GM23248 (cell line): ENCODE measurements around the gene PDZD7. TPM values are rescaled to one million over a fixed set of nuclear protein-coding genes. Genes with fewer than 3 reads are reported as not detected.

Experiments
- DNase-seq: peaks from one replicate; pipeline ENCODE4 v3.0.0-alpha.2; 2015
- H2AFZ ChIP-seq: fragments of 200-600 bp; sonication (generic); 2 replicates; pipeline ENCODE4 v1.6.1; 2016; ENCODE audit warnings: antibody characterized with exemption
- H3F3A ChIP-seq: fragments of 200-600 bp; sonication (generic); 2 replicates; pipeline ENCODE4 v1.6.1; 2016; ENCODE audit warnings: mild to moderate bottlenecking, antibody characterized with exemption, mixed run types; ENCODE audit not compliant: insufficient read depth
- H3K27ac ChIP-seq: fragments of 200-600 bp; sonication (generic); 2 replicates; pipeline ENCODE4 v1.5.1; 2016; ENCODE audit warnings: mild to moderate bottlenecking
- H3K27me3 ChIP-seq: fragments of 200-600 bp; sonication (generic); replicated peaks from 2 replicates; pipeline ENCODE4 v1.6.1; 2016; ENCODE audit warnings: mild to moderate bottlenecking; ENCODE audit not compliant: insufficient read depth
- H3K36me3 ChIP-seq: fragments of 200-600 bp; sonication (generic); 2 replicates; pipeline ENCODE4 v1.6.1; 2016; ENCODE audit warnings: low read depth, mild to moderate bottlenecking
- H3K4me1 ChIP-seq: fragments of 200-600 bp; sonication (generic); 2 replicates; pipeline ENCODE4 v1.6.1; 2016; ENCODE audit warnings: mild to moderate bottlenecking; ENCODE audit not compliant: insufficient read depth
- H3K4me2 ChIP-seq: fragments of 200-600 bp; sonication (generic); one replicate; pipeline ENCODE4 v1.6.1; 2016; ENCODE audit warnings: mild to moderate bottlenecking; ENCODE audit not compliant: unreplicated experiment
- H3K4me3 ChIP-seq: fragments of 200-600 bp; sonication (generic); 2 replicates; pipeline ENCODE4 v1.5.1; 2016; ENCODE audit warnings: mild to moderate bottlenecking
- H3K79me2 ChIP-seq: fragments of 200-600 bp; sonication (generic); 2 replicates; pipeline ENCODE4 v1.6.1; 2016; ENCODE audit warnings: mild to moderate bottlenecking; ENCODE audit not compliant: insufficient read depth
- H3K9ac ChIP-seq: fragments of 200-600 bp; sonication (generic); 2 replicates; pipeline ENCODE4 v1.6.1; 2016; ENCODE audit warnings: mild to moderate bottlenecking
- H3K9me2 ChIP-seq: fragments of 200-600 bp; sonication (generic); 2 replicates; pipeline ENCODE4 v1.6.1; 2016; ENCODE audit warnings: mixed run types, mild to moderate bottlenecking, moderate library complexity; ENCODE audit not compliant: insufficient read depth
- H3K9me3 ChIP-seq: fragments of 200-600 bp; sonication (generic); one replicate; pipeline ENCODE4 v1.6.1; 2017; ENCODE audit warnings: low read depth
- H4K20me1 ChIP-seq: fragments of 200-600 bp; sonication (generic); 2 replicates; pipeline ENCODE4 v1.6.0; 2016; ENCODE audit not compliant: insufficient read depth
- EZH2 ChIP-seq: fragments of 200-600 bp; sonication (generic); IDR thresholded peaks from 2 replicates; pipeline ENCODE4 v1.6.1; 2018; ENCODE audit warnings: antibody characterized with exemption, mild to moderate bottlenecking; ENCODE audit not compliant: insufficient read depth, poor library complexity, severe bottlenecking
- EZH2phosphoT487 ChIP-seq: fragments of 200-600 bp; sonication (generic); IDR thresholded peaks from 2 replicates; pipeline ENCODE4 v1.6.1; 2018; ENCODE audit warnings: antibody characterized with exemption, moderate library complexity, mild to moderate bottlenecking, low read depth; ENCODE audit not compliant: insufficient read depth
- WGBS, 2 experiments: methylation state at CpG; one replicate each; pipeline ENCODE4 v1.1.6; 2015 to 2017; ENCODE audit warnings: low lambda C conversion rate in 2 of 2, low coverage in 1 of 2; ENCODE audit errors: missing lambda C conversion rate in 2 of 2; 5-methylcytosine and 5-hydroxymethylcytosine counted together
- in situ Hi-C: fragments of 300-500 bp; cut with MboI; formaldehyde crosslinking; loops from 2 replicates; pipeline ENCODE4 v1.15.0; 2020
- polyA plus RNA-seq: library from polyadenylated mRNA; unstranded; fragments of >200 nt; fragmentation: Nextera tagmentation; extraction: Ambion mirVana; gene quantifications from 2 replicates; pipeline ENCODE4 v1.2.1, GENCODE V29; 2016
- total RNA-seq: library from RNA; depleted of rRNA; stranded (reverse); fragments of >200 nt; shearing (Covaris generic); gene quantifications from 2 replicates; pipeline ENCODE4 v1.2.3, GENCODE V29; 2014

The PDZD7 gene
- total and polyA plus RNA-seq, 2 experiments from 2014 or later: 0.54 to 1.1 TPM

- WGBS, 2 experiments: 12 to 16% methylated on average over 54 to 62 of the region's 62 CpGs
These were observed 17.3 kb upstream of the PDZD7 start for GRCh38 chr10:101047961-101048892.

GRCh38 chr10:101047268-101047667 is 16.3 kb upstream of the PDZD7 start:
- Histone ChIP-seq H3K9ac (no peak overlapping the region), H4K20me1 (no peaks in the 10 kb centered on the region), H3K27me3 (peaks cover 22% of the 10 kb centered on the region), H2AFZ (no peak overlapping the region), H3K9me3 (no peaks in the 10 kb centered on the region), H3K9me2 (no peaks in the 10 kb centered on the region), H3K79me2 (no peaks in the 10 kb centered on the region), H3K4me1 (peaks cover 21% of the 10 kb centered on the region), H3K4me2 (no peak overlapping the region), H3K4me3 (no peak overlapping the region), H3K36me3 (no peaks in the 10 kb centered on the region), H3K27ac (no peak overlapping the region), H3F3A (peaks cover 23% of the 10 kb centered on the region)
- WGBS, 2 experiments: 26 to 27% methylated on average over 16 of the region's 16 CpGs
- TF ChIP-seq EZH2phosphoT487 (no peak), EZH2 (no peak)
- in situ Hi-C loops: no loop called here
- no peak for DNase-seq

More at GRCh38 chr10:101047961-101048892, 17.3 kb upstream of the PDZD7 start:
- H3K27ac ChIP-seq: no peak overlapping the region
- in situ Hi-C loops: no loop called here
- DNase-seq: no peak
- no peak overlapping the region for H3K4me3 ChIP-seq
- H3K79me2 ChIP-seq: no peaks in the 10 kb centered on the region
- no peaks in the 10 kb centered on the region for H3K9me2 ChIP-seq
- H3F3A ChIP-seq: peaks cover 26% of the 10 kb centered on the region
- no peaks in the 10 kb centered on the region for H3K36me3 ChIP-seq
- no peaks in the 10 kb centered on the region for H4K20me1 ChIP-seq
- no peak overlapping the region for H2AFZ ChIP-seq
- no peak overlapping the region for H3K9ac ChIP-seq
- peaks cover 22% of the 10 kb centered on the region for H3K27me3 ChIP-seq
- no peaks in the 10 kb centered on the region for H3K9me3 ChIP-seq
- TF ChIP-seq EZH2phosphoT487 (peak; percentile 5; the same call in 1 of the 2 replicates), EZH2 (peak; percentile 86)
- H3K4me1 ChIP-seq: peaks cover 27% of the 10 kb centered on the region
- no peak overlapping the region for H3K4me2 ChIP-seq

- H3K4me1 ChIP-seq: peaks cover 16% of the 10 kb centered on the region
- WGBS, 2 experiments: 51 to 55% methylated on average over 24 to 25 of the region's 25 CpGs
- H3K9ac ChIP-seq: no peak overlapping the region
- H3K4me3 ChIP-seq: no peak overlapping the region
- H3K4me2 ChIP-seq: no peak overlapping the region
- no peaks in the 10 kb centered on the region for H3K9me3 ChIP-seq
- H2AFZ ChIP-seq: no peak overlapping the region
- peaks cover 22% of the 10 kb centered on the region for H3K27me3 ChIP-seq
- in situ Hi-C loops: no loop called here
- peaks cover 24% of the 10 kb centered on the region for H3F3A ChIP-seq
- H3K36me3 ChIP-seq: no peaks in the 10 kb centered on the region
- peak; percentile 27 for DNase-seq
- no peaks in the 10 kb centered on the region for H3K9me2 ChIP-seq
- no peak for TF ChIP-seq EZH2
- no peak for TF ChIP-seq EZH2phosphoT487
- H3K79me2 ChIP-seq: no peaks in the 10 kb centered on the region
- H4K20me1 ChIP-seq: no peaks in the 10 kb centered on the region
- H3K27ac ChIP-seq: no peak overlapping the region
These were observed 15.7 kb upstream of the PDZD7 start for GRCh38 chr10:101046332-101047238.

- no peak overlapping the region for H3K9ac ChIP-seq
- TF ChIP-seq EZH2phosphoT487 (no peak), EZH2 (no peak)
- WGBS, 2 experiments: 80 to 83% methylated on average over 2 of the region's 2 CpGs
- H3F3A ChIP-seq: peaks cover 31% of the 10 kb centered on the region
- H3K4me3 ChIP-seq: no peak overlapping the region
- DNase-seq: no peak
- H3K4me2 ChIP-seq: no peak overlapping the region
- no peaks in the 10 kb centered on the region for H3K79me2 ChIP-seq
- H3K36me3 ChIP-seq: no peaks in the 10 kb centered on the region
- peak overlapping the region; percentile 95; the same call in 1 of the 2 replicates for H3K27ac ChIP-seq
- peaks cover 13% of the 10 kb centered on the region for H3K27me3 ChIP-seq
- in situ Hi-C loops: no loop called here
- H4K20me1 ChIP-seq: no peaks in the 10 kb centered on the region
- H3K9me2 ChIP-seq: no peaks in the 10 kb centered on the region
- peak overlapping the region; percentile 99 for H2AFZ ChIP-seq
- no peaks in the 10 kb centered on the region for H3K9me3 ChIP-seq
- peaks cover 13% of the 10 kb centered on the region for H3K4me1 ChIP-seq
These were observed 13.2 kb upstream of the PDZD7 start for GRCh38 chr10:101044117-101044516.
